Activated CD4-positive, alpha-beta memory T cell treated with anti-CD3 and anti-CD28 coated beads, Interleukin-2, amount 10 ng/mL, durations not matched to agents 7 days and 5 days (primary cell): ENCODE data around the gene TANC2. TPM values are rescaled to one million over a fixed set of nuclear protein-coding genes. Genes with fewer than 3 reads are reported as not detected.

ENCODE experiments used
- CTCF ChIA-PET: fragments of 350-600 bp; sonication (Branson Sonifier 250); formaldehyde crosslinking; loops from one replicate; lab custom pipeline; 2021; ENCODE audit warnings: antibody characterized with exemption, inconsistent platforms; lab: Charles Lee
- POLR2A ChIA-PET: fragments of 350-600 bp; sonication (Branson Sonifier 250); formaldehyde crosslinking; loops from one replicate; lab custom pipeline; 2021; ENCODE audit warnings: antibody characterized with exemption; lab: Charles Lee
- DNase-seq: peaks from one replicate; pipeline ENCODE4 v3.0.0-alpha.2; 2020
- H3K27ac Mint-ChIP-seq: one replicate; pipeline ENCODE4 v1.8.0; 2021; ENCODE audit warnings: mild to moderate bottlenecking, mixed read lengths
- H3K27me3 Mint-ChIP-seq: one replicate; pipeline ENCODE4 v1.8.0; 2021; ENCODE audit warnings: mixed read lengths
- H3K36me3 Mint-ChIP-seq: one replicate; pipeline ENCODE4 v1.8.0; 2021; ENCODE audit warnings: low read depth, mixed read lengths
- H3K4me1 Mint-ChIP-seq: one replicate; pipeline ENCODE4 v1.8.0; 2021; ENCODE audit warnings: mixed read lengths
- H3K4me3 Mint-ChIP-seq: one replicate; pipeline ENCODE4 v1.8.0; 2021; ENCODE audit warnings: mild to moderate bottlenecking, mixed read lengths
- H3K9me3 Mint-ChIP-seq: one replicate; pipeline ENCODE4 v1.8.0; 2021; ENCODE audit warnings: mixed read lengths
- total RNA-seq, 2 experiments: library from RNA; stranded (reverse); gene quantifications; one replicate each; pipeline ENCODE4 v1.2.3, GENCODE V29; 2021

TANC2 gene
- total RNA-seq, 2 experiments from 2014 or later = 9.0 to 10.6 TPM

DNA sequence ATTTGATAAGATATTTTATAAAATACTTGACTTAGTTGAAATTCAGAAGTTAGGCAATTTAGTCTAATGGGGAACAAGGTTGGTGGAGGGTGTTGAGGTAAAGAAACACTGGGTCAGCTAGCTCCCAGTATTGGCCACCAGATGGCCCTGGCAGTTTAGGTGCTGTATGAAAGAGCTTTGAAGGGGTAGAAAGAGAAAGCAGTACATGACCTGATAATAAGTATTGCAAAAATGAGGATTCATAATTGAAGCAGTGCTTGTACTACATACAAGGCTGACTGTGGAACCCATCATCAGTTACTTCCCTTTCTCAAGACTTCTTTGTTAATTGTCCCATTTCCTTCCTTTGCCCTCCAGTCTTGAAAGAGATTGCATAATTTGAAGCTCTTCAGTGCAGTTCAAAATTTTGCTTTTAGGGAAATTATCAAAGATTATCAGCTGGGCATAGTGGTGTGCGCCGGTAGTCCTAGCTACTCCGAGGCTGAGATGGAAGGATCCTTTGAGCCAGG, 29.4 kb downstream of the TANC2 start:
- no peak for DNase-seq
- Mint-ChIP-seq H3K4me1 (peaks cover 2% of the 10 kb centered on the region), H3K27ac (no peak overlapping the region), H3K27me3 (no peaks in the 10 kb centered on the region), H3K36me3 (no peaks in the 10 kb centered on the region), H3K9me3 (no peaks in the 10 kb centered on the region), H3K4me3 (no peak overlapping the region)
- ChIA-PET CTCF (interaction anchor here (0.6 to 2.1 kb wide), 5 partner anchors 11 to 655 kb away, joined by 3 to 14 read pairs (median 3); no protein-coding TSS in a partner anchor), POLR2A (no interaction called here)

GRCh38 chr17:62996221-62996620, 30.2 kb downstream of the TANC2 start:
- H3K36me3 Mint-ChIP-seq = no peaks in the 10 kb centered on the region
- ChIA-PET POLR2A (no interaction called here), CTCF (interaction anchor here (0.6 to 2.1 kb wide), 4 partner anchors 16 to 655 kb away, joined by 3 to 14 read pairs (median 3); no protein-coding TSS in a partner anchor)
- H3K4me1 Mint-ChIP-seq = peaks cover 2% of the 10 kb centered on the region
- no peak overlapping the region for H3K27ac Mint-ChIP-seq
- no peaks in the 10 kb centered on the region for H3K9me3 Mint-ChIP-seq
- no peak overlapping the region for H3K4me3 Mint-ChIP-seq
- DNase-seq = no peak
- H3K27me3 Mint-ChIP-seq = no peaks in the 10 kb centered on the region

- POLR2A ChIA-PET = no interaction called here
- Mint-ChIP-seq H3K9me3 (no peaks in the 10 kb centered on the region), H3K27ac (no peak overlapping the region), H3K4me1 (peaks cover 2% of the 10 kb centered on the region), H3K4me3 (no peak overlapping the region), H3K27me3 (no peaks in the 10 kb centered on the region), H3K36me3 (no peaks in the 10 kb centered on the region)
- CTCF ChIA-PET = no interaction called here
- no peak for DNase-seq
Measured at GRCh38 chr17:62998166-62998565, 32.1 kb downstream of the TANC2 start.

DNA sequence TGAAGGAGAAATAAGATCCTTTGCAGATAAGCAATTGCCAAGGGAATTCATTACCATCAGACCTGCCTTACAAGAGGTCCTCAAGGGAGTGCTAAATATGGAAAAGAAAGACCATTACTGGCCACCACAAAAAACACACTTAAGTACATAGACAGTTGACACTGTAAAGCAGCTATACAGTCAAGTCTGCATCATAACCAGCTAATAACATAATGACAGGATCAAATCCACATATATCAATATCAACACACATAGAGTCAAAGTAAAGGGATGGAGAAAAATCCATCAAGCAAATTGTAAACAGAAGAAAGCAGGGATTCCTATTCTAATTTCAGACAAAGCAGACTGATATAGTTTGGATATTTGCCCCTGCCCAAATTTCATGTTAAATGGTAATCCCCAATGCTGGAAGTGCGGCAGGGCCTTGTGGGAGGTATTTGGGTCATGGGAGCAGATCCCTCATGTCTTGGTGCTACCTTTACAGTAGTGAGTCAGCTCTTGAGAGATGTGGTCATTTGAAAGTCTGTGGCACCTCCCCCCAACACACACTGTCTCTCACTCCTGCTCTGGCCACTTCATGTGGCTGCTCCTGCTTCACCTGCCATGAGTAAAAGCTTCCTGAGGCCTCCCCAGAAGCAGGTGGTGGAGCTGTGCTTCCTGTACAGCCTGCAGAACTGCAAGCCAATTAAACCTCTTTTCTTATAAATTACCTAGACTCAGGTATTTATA, 32.8 kb downstream of the TANC2 start:
- H3K9me3 Mint-ChIP-seq = no peaks in the 10 kb centered on the region
- DNase-seq = no peak
- H3K27me3 Mint-ChIP-seq = no peaks in the 10 kb centered on the region
- no peak overlapping the region for H3K4me3 Mint-ChIP-seq
- ChIA-PET POLR2A (no interaction called here), CTCF (no interaction called here)
- no peak overlapping the region for H3K27ac Mint-ChIP-seq
- H3K4me1 Mint-ChIP-seq = peaks cover 2% of the 10 kb centered on the region
- no peaks in the 10 kb centered on the region for H3K36me3 Mint-ChIP-seq

- Mint-ChIP-seq H3K4me1 (peaks cover 2% of the 10 kb centered on the region), H3K9me3 (no peaks in the 10 kb centered on the region), H3K4me3 (no peak overlapping the region), H3K27me3 (no peaks in the 10 kb centered on the region), H3K27ac (no peak overlapping the region), H3K36me3 (no peaks in the 10 kb centered on the region)
- no peak for DNase-seq
- CTCF ChIA-PET = no interaction called here
- POLR2A ChIA-PET = no interaction called here
Measured at GRCh38 chr17:62999736-63000135, 33.7 kb downstream of the TANC2 start.

- H3K9me3 Mint-ChIP-seq = no peaks in the 10 kb centered on the region
- H3K4me3 Mint-ChIP-seq = no peak overlapping the region
- ChIA-PET POLR2A (no interaction called here), CTCF (no interaction called here)
- H3K36me3 Mint-ChIP-seq = no peaks in the 10 kb centered on the region
- H3K27ac Mint-ChIP-seq = no peak overlapping the region
- no peak for DNase-seq
- no peaks in the 10 kb centered on the region for H3K4me1 Mint-ChIP-seq
- no peaks in the 10 kb centered on the region for H3K27me3 Mint-ChIP-seq
Measured at GRCh38 chr17:63001689-63002394, 35.8 kb downstream of the TANC2 start.

GRCh38 chr17:63002625-63003024, 36.6 kb downstream of the TANC2 start:
- CTCF ChIA-PET = no interaction called here

GRCh38 chr17:63015824-63016223, 49.8 kb downstream of the TANC2 start:
- ChIA-PET CTCF (no interaction called here), POLR2A (no interaction called here)
- Mint-ChIP-seq H3K36me3 (peaks cover 3% of the 10 kb centered on the region), H3K4me1 (no peaks in the 10 kb centered on the region), H3K27me3 (no peaks in the 10 kb centered on the region), H3K9me3 (peaks cover 2% of the 10 kb centered on the region), H3K27ac (no peak overlapping the region), H3K4me3 (no peak overlapping the region)
- DNase-seq = no peak

More at GRCh38 chr17:63002625-63003024, 36.6 kb downstream of the TANC2 start:
- Mint-ChIP-seq H3K27me3 (no peaks in the 10 kb centered on the region), H3K4me1 (no peaks in the 10 kb centered on the region), H3K27ac (no peak overlapping the region), H3K4me3 (no peak overlapping the region), H3K36me3 (no peaks in the 10 kb centered on the region), H3K9me3 (no peaks in the 10 kb centered on the region)
- no peak for DNase-seq
- POLR2A ChIA-PET = no interaction called here

Other genes with a start within 250 kb of the TANC2 start
- gene MARCHF10, start 157.9 kb upstream of the TANC2 start, total RNA-seq = not detected